Keratinocyte (primary cell): ENCODE measurements around the gene AGL. TPM values are rescaled to one million over a fixed set of nuclear protein-coding genes. Genes with fewer than 3 reads are reported as not detected.

ENCODE experiments used
- DNase-seq: peaks from one replicate; pipeline ENCODE4 v3.0.0-alpha.2; 2011; ENCODE audit warnings: low read depth, missing footprints, low spot score
- FAIRE-seq: peaks from 2 replicates; lab custom pipeline; 2011; peaks lifted over from hg19 to GRCh38; lab: Jason Lieb, UNC
- H2AFZ ChIP-seq: 2 replicates; pipeline ENCODE4 v1.6.0; 2012; ENCODE audit warnings: low read length, control low read depth, inconsistent platforms; ENCODE audit not compliant: control insufficient read depth
- H3K27ac ChIP-seq: 2 replicates; pipeline ENCODE4 v1.5.1; 2011; ENCODE audit warnings: low read length; ENCODE audit not compliant: control insufficient read depth, insufficient read depth
- H3K27me3 ChIP-seq: 3 replicates; pipeline ENCODE4 v1.6.0; 2011; ENCODE audit warnings: low read length; ENCODE audit not compliant: control insufficient read depth, insufficient read depth; ENCODE audit errors: extremely low read depth
- H3K36me3 ChIP-seq, 2 experiments: 2 replicates in 1 of 2; 3 replicates in 1 of 2; pipeline ENCODE4 v1.5.1; 2011; ENCODE audit warnings: low read length in 2 of 2, mild to moderate bottlenecking in 1 of 2; ENCODE audit not compliant: control insufficient read depth in 2 of 2, insufficient read depth in 2 of 2; ENCODE audit errors: extremely low read depth in 1 of 2
- H3K4me1 ChIP-seq: 3 replicates; pipeline ENCODE4 v1.5.1; 2011; ENCODE audit warnings: low read length; ENCODE audit not compliant: control insufficient read depth, insufficient read depth; ENCODE audit errors: extremely low read depth
- H3K4me2 ChIP-seq: 3 replicates; pipeline ENCODE4 v1.6.0; 2011; ENCODE audit warnings: low read depth, low read length; ENCODE audit not compliant: control insufficient read depth, insufficient read depth; ENCODE audit errors: extremely low read depth
- H3K4me3 ChIP-seq, 3 experiments: fragments of 200-600 bp in 1 of 3; sonication (generic) in 1 of 3; 2 replicates in 2 of 3; 3 replicates in 1 of 3; pipeline ENCODE4 v1.5.1; 2011 to 2016; ENCODE audit warnings: low read length in 3 of 3, mild to moderate bottlenecking in 3 of 3, control low read depth in 2 of 3, inconsistent platforms in 1 of 3, low read depth in 1 of 3, mixed read lengths in 1 of 3, mixed run types in 1 of 3, moderate library complexity in 1 of 3; ENCODE audit not compliant: control insufficient read depth in 2 of 3, insufficient read depth in 2 of 3; ENCODE audit errors: extremely low read depth in 1 of 3
- H3K79me2 ChIP-seq: 2 replicates; pipeline ENCODE4 v1.6.0; 2012; ENCODE audit warnings: low read length; ENCODE audit not compliant: control insufficient read depth, insufficient read depth
- H3K9ac ChIP-seq: 3 replicates; pipeline ENCODE4 v1.6.0; 2011; ENCODE audit warnings: low read length; ENCODE audit not compliant: control insufficient read depth, insufficient read depth; ENCODE audit errors: extremely low read depth
- H3K9me1 ChIP-seq: 3 replicates; pipeline ENCODE4 v1.6.0; 2011; ENCODE audit warnings: low read length; ENCODE audit not compliant: control insufficient read depth, insufficient read depth; ENCODE audit errors: extremely low read depth
- H3K9me3 ChIP-seq: 2 replicates; pipeline ENCODE4 v1.5.1; 2012; ENCODE audit warnings: low read depth, low read length; ENCODE audit not compliant: control insufficient read depth
- H4K20me1 ChIP-seq: 3 replicates; pipeline ENCODE4 v1.6.0; 2011; ENCODE audit warnings: low read length; ENCODE audit not compliant: control insufficient read depth, insufficient read depth; ENCODE audit errors: extremely low read depth
- EZH2 ChIP-seq: IDR thresholded peaks from one replicate; pipeline ENCODE4 v1.6.1; 2012; ENCODE audit warnings: inconsistent platforms, mild to moderate bottlenecking, low read length, moderate library complexity
- dilution Hi-C: fragments of 300-500 bp; cut with MboI; formaldehyde crosslinking; loops from one replicate; pipeline ENCODE4 v1.7.0; 2020; ENCODE audit warnings: low sequenced_read_pairs; ENCODE audit not compliant: extremely low pct_ligation_motif_present
- polyA plus RNA-seq, 5 experiments: library from polyadenylated mRNA; depleted of rRNA in 3 of 5; stranded (reverse) in 3 of 5; stranded (forward) in 1 of 5; unstranded in 1 of 5; fragments of >200 nt; gene quantifications; 1 replicate in 1 of 5; 2 replicates in 3 of 5; 3 replicates in 1 of 5; pipeline versions ENCODE4 v1.2.1 to v1.2.3, GENCODE V29; 2011 to 2012; ENCODE audit warnings: missing spikeins in 2 of 5, low read depth in 1 of 5, low replicate concordance in 1 of 5
- TF ChIP-seq, protein P1 (sequence below), 3 experiments: IDR thresholded peaks in 1 of 3; conservative IDR thresholded peaks in 1 of 3; optimal IDR thresholded peaks in 1 of 3; 2 replicates in 2 of 3; 3 replicates in 1 of 3; pipeline versions ENCODE3 to v1.5.1; 2011; ENCODE audit warnings: low read length in 3 of 3, mild to moderate bottlenecking in 3 of 3, moderate library complexity in 2 of 3, control low read depth in 1 of 3, inconsistent platforms in 1 of 3; ENCODE audit not compliant: insufficient read depth in 2 of 3; ENCODE audit errors: extremely low read depth in 1 of 3

AGL gene
- polyA plus RNA-seq, 1 donor (not counting 4 experiments of a cell fraction or from before 2014, with no cell fraction given): 8.2 TPM

DNA sequence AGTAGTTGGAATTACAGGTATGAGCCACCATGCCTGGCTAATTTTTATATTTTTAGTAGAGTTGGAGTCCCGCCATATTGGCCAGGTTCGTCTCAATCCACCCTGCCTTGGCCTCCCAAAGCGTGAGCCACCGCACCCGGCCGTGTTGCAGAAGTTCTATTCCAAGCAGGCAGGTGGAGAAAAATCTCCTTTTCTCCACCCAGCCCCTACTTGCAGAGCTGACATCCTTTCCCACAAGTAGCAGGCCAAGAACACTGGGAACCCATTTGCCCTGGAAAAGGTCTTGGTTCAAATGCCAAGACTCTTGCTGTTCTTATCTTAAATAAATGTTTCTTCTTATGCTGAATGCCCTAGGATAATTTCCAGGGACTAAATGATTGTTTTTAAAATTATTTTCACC is 17.5 kb downstream of the AGL start:
- dilution Hi-C loops: no loop called here
- Histone ChIP-seq H3K27me3 (no peaks in the 10 kb centered on the region), H2AFZ (no peak overlapping the region), H3K4me1 (no peaks in the 10 kb centered on the region), H3K4me2 (no peak overlapping the region), H4K20me1 (no peaks in the 10 kb centered on the region), H3K79me2 (no peaks in the 10 kb centered on the region), H3K9me1 (no peaks in the 10 kb centered on the region), H3K9me3 (no peaks in the 10 kb centered on the region), H3K27ac (no peak overlapping the region), H3K4me3 (no peak overlapping the region), H3K36me3 (no peaks in the 10 kb centered on the region), H3K9ac (no peak overlapping the region)
- TF ChIP-seq, protein P1, sequence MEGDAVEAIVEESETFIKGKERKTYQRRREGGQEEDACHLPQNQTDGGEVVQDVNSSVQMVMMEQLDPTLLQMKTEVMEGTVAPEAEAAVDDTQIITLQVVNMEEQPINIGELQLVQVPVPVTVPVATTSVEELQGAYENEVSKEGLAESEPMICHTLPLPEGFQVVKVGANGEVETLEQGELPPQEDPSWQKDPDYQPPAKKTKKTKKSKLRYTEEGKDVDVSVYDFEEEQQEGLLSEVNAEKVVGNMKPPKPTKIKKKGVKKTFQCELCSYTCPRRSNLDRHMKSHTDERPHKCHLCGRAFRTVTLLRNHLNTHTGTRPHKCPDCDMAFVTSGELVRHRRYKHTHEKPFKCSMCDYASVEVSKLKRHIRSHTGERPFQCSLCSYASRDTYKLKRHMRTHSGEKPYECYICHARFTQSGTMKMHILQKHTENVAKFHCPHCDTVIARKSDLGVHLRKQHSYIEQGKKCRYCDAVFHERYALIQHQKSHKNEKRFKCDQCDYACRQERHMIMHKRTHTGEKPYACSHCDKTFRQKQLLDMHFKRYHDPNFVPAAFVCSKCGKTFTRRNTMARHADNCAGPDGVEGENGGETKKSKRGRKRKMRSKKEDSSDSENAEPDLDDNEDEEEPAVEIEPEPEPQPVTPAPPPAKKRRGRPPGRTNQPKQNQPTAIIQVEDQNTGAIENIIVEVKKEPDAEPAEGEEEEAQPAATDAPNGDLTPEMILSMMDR (optimal IDR thresholded peaks at IDR 0.05 in 1 of 3, IDR thresholded peaks at IDR 0.05 in 1 of 3, conservative IDR thresholded peaks at IDR 0.05 in 1 of 3; ENCODE audit: extremely low read depth in 1 of 3, insufficient read depth in 2 of 3, low read length in 3 of 3): no peak
- no peak for TF ChIP-seq EZH2
- FAIRE-seq (no peak), DNase-seq (no peak)

GRCh38 chr1:99869304-99869703 is 19.1 kb downstream of the AGL start:
- Histone ChIP-seq H3K27ac (no peak overlapping the region), H4K20me1 (no peaks in the 10 kb centered on the region), H3K4me2 (no peak overlapping the region), H3K9me1 (no peaks in the 10 kb centered on the region), H3K36me3 (no peaks in the 10 kb centered on the region), H3K9me3 (no peaks in the 10 kb centered on the region), H3K27me3 (no peaks in the 10 kb centered on the region), H3K4me1 (no peaks in the 10 kb centered on the region), H3K79me2 (no peaks in the 10 kb centered on the region), H3K4me3 (no peak overlapping the region), H3K9ac (no peak overlapping the region), H2AFZ (no peak overlapping the region)
- FAIRE-seq (no peak), DNase-seq (no peak)
- TF ChIP-seq, protein P1 (optimal IDR thresholded peaks at IDR 0.05 in 1 of 3, IDR thresholded peaks at IDR 0.05 in 1 of 3, conservative IDR thresholded peaks at IDR 0.05 in 1 of 3; ENCODE audit: extremely low read depth in 1 of 3, insufficient read depth in 2 of 3, low read length in 3 of 3): no peak
- TF ChIP-seq EZH2: no peak
- dilution Hi-C loops: no loop called here
